ENCODE data around the gene MPV17. TPM values are rescaled to one million over a fixed set of nuclear protein-coding genes. Genes with fewer than 3 reads are reported as not detected.

Gene MPV17
- total and polyA plus RNA-seq, 2 of the 13 experiments (the other 11 are each of a cell fraction or from before 2014, with no cell fraction given): 48.9 to 129 TPM

GRCh38 chr2:27308359-27308881 is 14.5 kb downstream of the MPV17 start, which contains the start of gene UCN:
Gene UCN (minus strand): TSS chr2:27308445. CDS start chr2:27307895, 550 bp downstream.
- ATAC-seq (no peak), FAIRE-seq (no peak), DNase-seq (ENCODE audit: low spot score) (no peak)
- BruUV-seq (replicated peaks): no TSS peak
- POLR2A ChIA-PET: interaction anchor here (1.7 kb wide), 1 partner anchor 9 kb away, joined by 3 read pairs; no protein-coding TSS in a partner anchor
- no peaks in the 10 kb centered on the region for H3K9me3 ChIP-seq (ENCODE audit: low read length)
- peaks cover 0 to 2% of the 10 kb centered on the region in 2 experiments; a peak in 2 of 5 replicates for H3K36me3 ChIP-seq (replicated peaks in 1 of 2; ENCODE audit: control insufficient read depth in 1 of 2, insufficient read depth in 2 of 2, low read length in 2 of 2)
- H3K79me2 ChIP-seq (ENCODE audit: insufficient read depth, low read length): no peaks in the 10 kb centered on the region
- intact Hi-C loops (cut with micrococcal nuclease; ENCODE audit: unreplicated experiment): no loop called here
- H3K4me1 ChIP-seq (ENCODE audit: insufficient read depth, low read length): peaks cover 28% of the 10 kb centered on the region
- no peaks in the 10 kb centered on the region for H4K20me1 ChIP-seq (ENCODE audit: insufficient read depth, low read length)
- in situ Hi-C loops (cut with HindIII; ENCODE audit: extremely low pct_ligation_motif_present, low pct_unique_long_range_greater_than_20kb): no loop called here
- no peak within 1 kb of the TSS for H3K9ac ChIP-seq (ENCODE audit: insufficient read depth, low read depth, low read length)
- H3K4me3 ChIP-seq (replicated peaks in 1 of 3; ENCODE audit: insufficient read depth in 1 of 3, low read depth in 2 of 3, low read length in 3 of 3): no peak within 1 kb of the TSS
- CTCF ChIA-PET (ENCODE audit: low intra/inter-chr PET ratio, low total read pairs): no interaction called here
- no peak for TF ChIP-seq HOMEZ (CRISPR knock-in tag; IDR thresholded peaks at IDR 0.05; ENCODE audit: low read depth)
- TF ChIP-seq ZNF569 (CRISPR knock-in tag; IDR thresholded peaks at IDR 0.05; ENCODE audit: borderline replicate concordance): no peak
- peak; percentile 18 for TF ChIP-seq ZNF687 (CRISPR knock-in tag; IDR thresholded peaks at IDR 0.05)
- TF ChIP-seq REST (IDR thresholded peaks at IDR 0.05; ENCODE audit: borderline replicate concordance in 1 of 2, low read depth in 1 of 2, low read length in 2 of 2): peak; percentile 83 to 91
- TF ChIP-seq MZF1 (CRISPR knock-in tag; IDR thresholded peaks at IDR 0.05; ENCODE audit: borderline replicate concordance): no peak
- TF ChIP-seq IRF2 (CRISPR knock-in tag; IDR thresholded peaks at IDR 0.05): no peak
- no peak for TF ChIP-seq GATAD1 (CRISPR knock-in tag; IDR thresholded peaks at IDR 0.05)
- no peak for TF ChIP-seq NFE2L1 (CRISPR knock-in tag; IDR thresholded peaks at IDR 0.05; ENCODE audit: borderline replicate concordance)
- peak; percentile 89 for TF ChIP-seq MIER2 (CRISPR knock-in tag; IDR thresholded peaks at IDR 0.05)
- H2AFZ ChIP-seq (ENCODE audit: low read length): no peak within 1 kb of the TSS
- peaks cover 0 to 5% of the 10 kb centered on the region in 2 experiments; a peak in 2 of 5 replicates for H3K27me3 ChIP-seq (ENCODE audit: control insufficient read depth in 1 of 2, insufficient read depth in 2 of 2, low read length in 2 of 2)
- 91% methylated on average over 23 of the region's 25 CpGs for WGBS (ENCODE audit: low lambda C conversion rate)
- no peak within 1 kb of the TSS for H3K4me2 ChIP-seq (ENCODE audit: low read depth, low read length)
- no peak within 1 kb of the TSS for H3K27ac ChIP-seq (ENCODE audit: extremely low read length, insufficient read depth, low read length)

All from HepG2 (cell line).